A673 (cell line): ENCODE results near the gene CCL25. TPM values are rescaled to one million over a fixed set of nuclear protein-coding genes. Genes with fewer than 3 reads are reported as not detected.

Experiments used
- BruUV-seq: library from RNA; stranded (reverse); fragments of 400-500 nt; replicated peaks from 2 replicates; lab custom pipeline; 2021; lab: Mats Ljungman, UMichigan
- CTCF ChIA-PET: fragments of 300-600 bp; sonication (Branson Sonifier 250); formaldehyde crosslinking; loops from one replicate; lab custom pipeline; 2022; ENCODE audit warnings: antibody characterized with exemption; lab: Charles Lee
- POLR2A ChIA-PET: fragments of 300-600 bp; sonication (Branson Sonifier 250); formaldehyde crosslinking; loops from one replicate; lab custom pipeline; 2022; ENCODE audit warnings: antibody characterized with exemption; ENCODE audit not compliant: low non-redundant PET; lab: Charles Lee
- DNase-seq: peaks from one replicate; pipeline ENCODE4 v3.0.0-alpha.2; 2015; ENCODE audit warnings: low spot score
- H3K27ac ChIP-seq: fragments of 200-600 bp; sonication (generic); 2 replicates; pipeline ENCODE4 v1.5.1; 2016; ENCODE audit warnings: mixed run types, low read depth, mild to moderate bottlenecking, mixed read lengths, antibody characterized with exemption, low read length; ENCODE audit not compliant: poor library complexity, severe bottlenecking
- H3K27me3 ChIP-seq: fragments of 200-600 bp; sonication (generic); replicated peaks from 2 replicates; pipeline ENCODE4 v1.6.1; 2017; ENCODE audit warnings: mixed run types, low read depth, mild to moderate bottlenecking, mixed read lengths, antibody characterized with exemption, low read length; ENCODE audit not compliant: insufficient read depth, poor library complexity
- H3K36me3 ChIP-seq: fragments of 200-600 bp; sonication (generic); 2 replicates; pipeline ENCODE4 v1.6.1; 2016; ENCODE audit warnings: mixed run types, mild to moderate bottlenecking, mixed read lengths, antibody characterized with exemption, low read length; ENCODE audit not compliant: insufficient read depth, poor library complexity, severe bottlenecking
- H3K4me1 ChIP-seq: fragments of 200-600 bp; sonication (generic); 2 replicates; pipeline ENCODE4 v1.6.1; 2017; ENCODE audit warnings: mixed run types, mild to moderate bottlenecking, mixed read lengths, antibody characterized with exemption, low read length; ENCODE audit not compliant: insufficient read depth, poor library complexity, severe bottlenecking
- H3K4me3 ChIP-seq: fragments of 200-600 bp; sonication (generic); 2 replicates; pipeline ENCODE4 v1.5.1; 2016; ENCODE audit warnings: low read depth, mixed run types, mild to moderate bottlenecking, mixed read lengths, low read length; ENCODE audit not compliant: poor library complexity, severe bottlenecking
- H3K9me3 ChIP-seq: fragments of 200-600 bp; sonication (generic); 2 replicates; pipeline ENCODE4 v1.6.1; 2016; ENCODE audit warnings: mixed run types, low read depth, mild to moderate bottlenecking, mixed read lengths, antibody characterized with exemption, low read length; ENCODE audit not compliant: poor library complexity, severe bottlenecking
- EZH2 ChIP-seq: fragments of 200-600 bp; sonication (generic); IDR thresholded peaks from 2 replicates; pipeline ENCODE4 v1.6.1; 2017; ENCODE audit warnings: borderline replicate concordance, low read depth, mild to moderate bottlenecking, mixed read lengths, antibody characterized with exemption, low read length; ENCODE audit not compliant: poor library complexity, severe bottlenecking
- intact Hi-C: fragments of 100-400 bp; cut with micrococcal nuclease; formaldehyde crosslinking; loops from one replicate; pipeline ENCODE4 v1.10.0; 2022; ENCODE audit not compliant: unreplicated experiment
- total RNA-seq: library from RNA; stranded (reverse); gene quantifications from 2 replicates; pipeline ENCODE4 v1.2.3, GENCODE V29; 2021
- TF ChIP-seq, protein P1 (sequence below): fragments of 300-800, 200-600 bp; sonication (generic); conservative IDR thresholded peaks from 2 replicates; pipeline ENCODE4 v1.5.1; 2017; ENCODE audit warnings: low read depth, mild to moderate bottlenecking, antibody characterized with exemption, low read length, moderate library complexity, mixed read lengths

The CCL25 gene
- total RNA-seq, 1 experiment from 2014 or later, result not detected

- H3K27ac ChIP-seq, result no peak overlapping the region
- no peaks in the 10 kb centered on the region for H3K27me3 ChIP-seq
- ChIA-PET CTCF (no interaction called here), POLR2A (no interaction called here)
- no peak overlapping the region for H3K4me3 ChIP-seq
- no peak for DNase-seq
- intact Hi-C loops, result no loop called here
- no peaks in the 10 kb centered on the region for H3K4me1 ChIP-seq
- no peaks in the 10 kb centered on the region for H3K9me3 ChIP-seq
- H3K36me3 ChIP-seq, result no peaks in the 10 kb centered on the region
- TF ChIP-seq EZH2, result no peak
- TF ChIP-seq, protein P1, sequence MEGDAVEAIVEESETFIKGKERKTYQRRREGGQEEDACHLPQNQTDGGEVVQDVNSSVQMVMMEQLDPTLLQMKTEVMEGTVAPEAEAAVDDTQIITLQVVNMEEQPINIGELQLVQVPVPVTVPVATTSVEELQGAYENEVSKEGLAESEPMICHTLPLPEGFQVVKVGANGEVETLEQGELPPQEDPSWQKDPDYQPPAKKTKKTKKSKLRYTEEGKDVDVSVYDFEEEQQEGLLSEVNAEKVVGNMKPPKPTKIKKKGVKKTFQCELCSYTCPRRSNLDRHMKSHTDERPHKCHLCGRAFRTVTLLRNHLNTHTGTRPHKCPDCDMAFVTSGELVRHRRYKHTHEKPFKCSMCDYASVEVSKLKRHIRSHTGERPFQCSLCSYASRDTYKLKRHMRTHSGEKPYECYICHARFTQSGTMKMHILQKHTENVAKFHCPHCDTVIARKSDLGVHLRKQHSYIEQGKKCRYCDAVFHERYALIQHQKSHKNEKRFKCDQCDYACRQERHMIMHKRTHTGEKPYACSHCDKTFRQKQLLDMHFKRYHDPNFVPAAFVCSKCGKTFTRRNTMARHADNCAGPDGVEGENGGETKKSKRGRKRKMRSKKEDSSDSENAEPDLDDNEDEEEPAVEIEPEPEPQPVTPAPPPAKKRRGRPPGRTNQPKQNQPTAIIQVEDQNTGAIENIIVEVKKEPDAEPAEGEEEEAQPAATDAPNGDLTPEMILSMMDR, result no peak
- BruUV-seq, result no TSS peak
Observed at GRCh38 chr19:8034178-8034525, 18.4 kb upstream of the CCL25 start.

GRCh38 chr19:8036434-8037099, 16.0 kb upstream of the CCL25 start:
- Histone ChIP-seq H3K36me3 (no peaks in the 10 kb centered on the region), H3K27ac (no peak overlapping the region), H3K9me3 (no peaks in the 10 kb centered on the region), H3K27me3 (no peaks in the 10 kb centered on the region), H3K4me3 (no peak overlapping the region), H3K4me1 (no peaks in the 10 kb centered on the region)
- intact Hi-C loops, result no loop called here
- POLR2A ChIA-PET, result no interaction called here
- TF ChIP-seq, protein P1, result no peak
- TF ChIP-seq EZH2, result no peak
- CTCF ChIA-PET, result interaction anchor here (0.5 kb wide), 1 partner anchor 217 kb away, joined by 8 read pairs; no protein-coding TSS in a partner anchor
- DNase-seq, result no peak
- BruUV-seq, result no TSS peak

DNA sequence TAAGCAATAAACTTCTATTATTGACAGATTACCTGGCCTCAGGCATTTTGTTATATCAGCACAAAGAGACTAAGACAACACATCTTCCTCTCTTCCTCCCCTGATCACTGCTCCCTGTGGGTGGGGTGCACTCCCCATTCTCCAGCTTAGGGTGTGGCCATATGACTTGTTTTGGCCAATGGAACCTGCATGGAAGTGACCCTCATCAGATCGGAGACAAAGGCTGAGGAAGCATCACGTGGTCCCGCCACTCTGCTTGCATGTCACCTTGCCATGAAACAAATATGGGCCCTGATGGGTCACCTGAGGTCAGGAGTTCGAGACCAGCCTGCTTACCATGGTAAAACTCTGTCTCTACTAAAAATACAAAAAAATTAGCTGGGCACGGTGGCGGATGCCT, 13.7 kb upstream of the CCL25 start:
- BruUV-seq, result no TSS peak
- H3K4me1 ChIP-seq, result no peaks in the 10 kb centered on the region
- no peak overlapping the region for H3K4me3 ChIP-seq
- no peaks in the 10 kb centered on the region for H3K36me3 ChIP-seq
- H3K9me3 ChIP-seq, result no peaks in the 10 kb centered on the region
- CTCF ChIA-PET, result no interaction called here
- DNase-seq, result no peak
- POLR2A ChIA-PET, result no interaction called here
- TF ChIP-seq, protein P1, result no peak
- no peak for TF ChIP-seq EZH2
- H3K27me3 ChIP-seq, result no peaks in the 10 kb centered on the region
- no peak overlapping the region for H3K27ac ChIP-seq
- intact Hi-C loops, result no loop called here
